GM12801 (cell line): ENCODE data around the gene NLRP10.

Experiments
- TF ChIP-seq, protein P1 (sequence below): IDR thresholded peaks from one replicate; pipeline ENCODE4 v1.5.1; 2011; ENCODE audit warnings: control low read depth; ENCODE audit not compliant: insufficient read length; ENCODE audit errors: extremely low read depth

The NLRP10 gene

DNA sequence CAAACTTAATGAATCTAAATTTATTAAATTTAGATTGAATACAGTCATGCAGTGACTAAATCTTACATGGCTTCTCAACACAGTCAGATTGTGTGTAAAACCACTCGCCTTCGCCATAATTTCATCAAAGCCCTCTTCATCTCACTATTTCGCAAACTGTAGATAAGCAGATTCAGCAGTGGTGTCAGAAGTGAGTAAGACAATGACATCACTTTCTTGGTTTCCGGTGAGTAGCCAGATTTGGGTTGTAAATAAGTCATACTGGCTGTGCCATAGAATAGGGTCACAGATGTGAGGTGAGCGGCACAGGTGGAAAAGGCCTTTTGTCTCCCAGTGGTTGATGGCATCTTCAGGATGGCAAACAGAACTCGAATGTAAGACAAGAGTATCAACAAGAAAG is 37.6 kb downstream of the NLRP10 start:
- TF ChIP-seq, protein P1, sequence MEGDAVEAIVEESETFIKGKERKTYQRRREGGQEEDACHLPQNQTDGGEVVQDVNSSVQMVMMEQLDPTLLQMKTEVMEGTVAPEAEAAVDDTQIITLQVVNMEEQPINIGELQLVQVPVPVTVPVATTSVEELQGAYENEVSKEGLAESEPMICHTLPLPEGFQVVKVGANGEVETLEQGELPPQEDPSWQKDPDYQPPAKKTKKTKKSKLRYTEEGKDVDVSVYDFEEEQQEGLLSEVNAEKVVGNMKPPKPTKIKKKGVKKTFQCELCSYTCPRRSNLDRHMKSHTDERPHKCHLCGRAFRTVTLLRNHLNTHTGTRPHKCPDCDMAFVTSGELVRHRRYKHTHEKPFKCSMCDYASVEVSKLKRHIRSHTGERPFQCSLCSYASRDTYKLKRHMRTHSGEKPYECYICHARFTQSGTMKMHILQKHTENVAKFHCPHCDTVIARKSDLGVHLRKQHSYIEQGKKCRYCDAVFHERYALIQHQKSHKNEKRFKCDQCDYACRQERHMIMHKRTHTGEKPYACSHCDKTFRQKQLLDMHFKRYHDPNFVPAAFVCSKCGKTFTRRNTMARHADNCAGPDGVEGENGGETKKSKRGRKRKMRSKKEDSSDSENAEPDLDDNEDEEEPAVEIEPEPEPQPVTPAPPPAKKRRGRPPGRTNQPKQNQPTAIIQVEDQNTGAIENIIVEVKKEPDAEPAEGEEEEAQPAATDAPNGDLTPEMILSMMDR: no peak

- TF ChIP-seq, protein P1: no peak
These were observed 40.7 kb downstream of the NLRP10 start for GRCh38 chr11:7924536-7924935.

DNA sequence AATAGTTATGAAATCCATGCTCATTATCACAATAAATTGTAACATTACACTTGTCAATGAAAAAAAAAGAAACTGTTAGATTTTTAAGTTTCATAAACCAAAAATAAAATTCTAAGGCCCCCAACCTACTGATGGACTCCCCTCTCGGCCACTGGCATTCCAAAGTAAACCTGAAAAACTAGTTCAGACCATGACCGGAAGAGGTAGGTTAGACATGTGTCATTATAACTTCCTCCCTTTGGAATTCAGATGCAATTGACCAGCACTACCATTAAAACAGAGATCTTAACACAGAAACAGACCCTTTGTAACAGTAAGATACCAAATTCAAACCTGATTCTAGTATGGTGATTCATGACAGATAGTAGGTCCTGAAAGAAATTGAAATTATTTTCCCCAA is 47.1 kb downstream of the NLRP10 start:
- TF ChIP-seq, protein P1: no peak
